Choroid plexus epithelial cell (primary cell): Measurements from ENCODE around the gene CLDN15.
A peak's percentile ranks its signal among the peaks of the same experiment; 100 is the strongest.

Experiments used
- DNase-seq: peaks from one replicate; pipeline ENCODE4 v3.0.0-alpha.2; 2010; ENCODE audit warnings: low read depth
- H3K4me3 ChIP-seq: 2 replicates; pipeline ENCODE4 v1.5.1; 2011; ENCODE audit warnings: low read depth, mild to moderate bottlenecking, control low read depth, low read length, moderate library complexity
- TF ChIP-seq, protein P1 (sequence below): conservative IDR thresholded peaks from 2 replicates; pipeline ENCODE4 v1.5.1; 2011; ENCODE audit warnings: low read depth, mild to moderate bottlenecking, control low read depth, inconsistent platforms, low read length, moderate library complexity

The CLDN15 gene

DNA sequence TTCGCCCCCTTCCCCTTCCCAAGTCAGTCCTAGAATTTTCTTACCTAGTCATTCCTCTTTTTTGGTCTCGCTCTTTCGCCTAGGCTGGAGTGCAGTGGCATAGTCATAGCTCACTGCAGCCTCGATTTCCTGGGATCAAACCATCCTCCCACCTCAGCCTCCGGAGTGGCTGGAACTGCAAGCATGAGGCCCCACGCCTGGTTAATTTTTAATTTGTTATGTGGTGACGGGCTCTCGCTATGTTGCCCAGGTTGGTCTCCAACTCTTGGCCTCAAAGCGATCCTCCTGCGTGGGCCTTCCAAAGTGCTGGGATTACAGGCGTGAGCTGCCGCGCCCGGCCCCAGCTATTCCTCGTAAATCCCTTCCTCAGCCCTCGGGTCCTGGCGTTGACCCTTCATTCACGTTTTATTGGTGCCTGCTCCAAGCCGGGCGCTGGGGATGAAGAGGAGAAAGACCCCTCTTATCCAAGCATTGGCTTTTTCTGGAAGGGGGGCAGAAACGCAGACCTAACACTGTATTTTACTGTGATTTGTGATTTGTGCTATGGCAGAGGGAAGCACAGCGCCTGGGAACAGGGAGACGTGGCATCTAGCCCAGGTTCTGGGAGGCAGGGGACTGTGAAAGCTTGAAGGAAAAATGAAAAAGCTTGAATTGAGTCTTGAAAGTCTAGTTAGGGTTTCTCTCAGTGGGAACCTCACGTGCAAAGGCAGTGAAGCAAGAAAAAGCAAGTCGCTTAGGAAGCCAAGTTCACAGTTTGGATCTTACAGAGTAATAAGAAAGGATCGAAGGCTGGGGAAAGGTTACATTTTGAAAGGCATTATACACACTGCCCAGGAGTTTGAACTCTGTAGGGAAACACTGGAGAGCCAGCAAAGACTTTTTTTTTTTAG lies 19.1 kb downstream of the CLDN15 start:
- TF ChIP-seq, protein P1, sequence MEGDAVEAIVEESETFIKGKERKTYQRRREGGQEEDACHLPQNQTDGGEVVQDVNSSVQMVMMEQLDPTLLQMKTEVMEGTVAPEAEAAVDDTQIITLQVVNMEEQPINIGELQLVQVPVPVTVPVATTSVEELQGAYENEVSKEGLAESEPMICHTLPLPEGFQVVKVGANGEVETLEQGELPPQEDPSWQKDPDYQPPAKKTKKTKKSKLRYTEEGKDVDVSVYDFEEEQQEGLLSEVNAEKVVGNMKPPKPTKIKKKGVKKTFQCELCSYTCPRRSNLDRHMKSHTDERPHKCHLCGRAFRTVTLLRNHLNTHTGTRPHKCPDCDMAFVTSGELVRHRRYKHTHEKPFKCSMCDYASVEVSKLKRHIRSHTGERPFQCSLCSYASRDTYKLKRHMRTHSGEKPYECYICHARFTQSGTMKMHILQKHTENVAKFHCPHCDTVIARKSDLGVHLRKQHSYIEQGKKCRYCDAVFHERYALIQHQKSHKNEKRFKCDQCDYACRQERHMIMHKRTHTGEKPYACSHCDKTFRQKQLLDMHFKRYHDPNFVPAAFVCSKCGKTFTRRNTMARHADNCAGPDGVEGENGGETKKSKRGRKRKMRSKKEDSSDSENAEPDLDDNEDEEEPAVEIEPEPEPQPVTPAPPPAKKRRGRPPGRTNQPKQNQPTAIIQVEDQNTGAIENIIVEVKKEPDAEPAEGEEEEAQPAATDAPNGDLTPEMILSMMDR, result no peak
- peak; percentile 30 for DNase-seq
- H3K4me3 ChIP-seq, result peak overlapping the region; percentile 74

DNA sequence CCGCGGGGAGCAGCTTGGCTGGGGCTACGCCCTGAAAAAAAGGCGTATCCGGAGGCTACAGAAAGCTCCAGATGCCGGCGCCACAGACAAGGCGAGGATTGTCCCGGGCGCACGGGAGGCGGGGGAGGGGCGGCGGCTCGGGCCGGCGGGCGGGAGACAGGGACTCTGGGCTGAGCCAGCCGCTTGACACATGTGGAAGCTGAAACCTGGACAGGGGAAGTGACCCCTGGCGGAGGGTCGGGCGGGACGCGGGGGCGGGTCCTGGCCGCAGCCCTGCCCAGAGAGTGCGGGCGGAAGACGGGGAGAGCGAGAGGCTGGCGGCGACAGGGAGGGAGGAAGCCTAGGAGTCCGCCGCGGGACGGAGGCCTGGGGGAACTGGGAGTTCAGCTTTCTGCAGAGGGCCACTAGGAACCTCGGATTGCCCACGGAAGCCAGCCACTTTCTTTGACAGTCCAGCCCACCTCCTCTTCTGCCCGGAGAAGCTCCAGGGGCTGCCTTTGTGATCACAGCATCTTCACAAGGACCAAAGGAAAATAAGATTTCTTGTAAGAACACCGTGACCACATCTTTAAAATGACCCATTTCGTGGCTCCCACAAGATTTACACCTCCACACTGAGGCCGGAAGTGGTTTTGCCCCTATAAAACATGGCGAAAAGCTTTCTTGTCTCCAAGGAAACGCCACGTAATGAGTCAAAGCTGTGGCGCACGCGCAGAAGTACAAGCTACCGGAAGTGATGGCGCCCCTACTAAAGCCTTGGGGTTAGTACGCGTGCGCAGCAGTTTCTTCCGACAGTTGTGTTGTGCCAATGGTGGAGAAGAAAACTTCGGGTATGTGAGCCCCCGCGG lies 20.0 kb downstream of the CLDN15 start, which contains the start of the genes PLOD3 and ZNHIT1:
Gene PLOD3 (minus strand): TSS at position 194 of the 848 bp plus-strand sequence. CDS start 307 bp downstream, outside the sequence.
Gene ZNHIT1 (plus strand): TSS at position 778 of the 848 bp plus-strand sequence. CDS start 31 bp downstream, at position 809.
- DNase-seq, result peak; percentile 99
- TF ChIP-seq, protein P1, result no peak
- peak within 1 kb of the TSS; percentile 74 for H3K4me3 ChIP-seq

DNA sequence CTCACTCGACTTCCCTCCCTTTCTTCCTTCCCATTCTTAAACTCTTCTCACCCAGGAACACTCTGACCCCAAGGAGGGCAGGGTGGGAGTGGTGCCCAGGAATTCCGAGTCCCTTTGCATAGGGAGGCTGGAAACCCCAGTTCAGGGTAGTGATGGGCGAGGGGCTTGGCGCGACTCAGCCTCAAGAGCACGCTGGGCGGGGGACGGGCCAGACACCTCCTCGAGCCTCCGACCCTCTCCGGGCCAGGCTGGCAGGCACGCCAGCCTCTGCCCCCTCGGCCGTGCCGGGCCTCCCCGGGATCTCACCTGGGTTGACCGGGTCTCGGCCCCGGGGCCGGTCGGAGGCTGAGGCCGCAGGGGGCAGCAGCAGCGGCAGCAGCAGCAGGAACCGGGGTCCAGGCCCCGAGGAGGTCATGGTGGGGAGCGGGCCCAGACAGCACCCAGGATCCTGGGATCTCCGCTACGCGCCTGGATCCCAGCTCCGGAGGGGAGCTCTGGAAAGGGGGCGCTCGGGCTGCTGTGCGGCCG lies 20.7 kb downstream of the CLDN15 start:
- no peak for DNase-seq
- TF ChIP-seq, protein P1, result no peak
- H3K4me3 ChIP-seq, result peak overlapping the region; percentile 74

DNA sequence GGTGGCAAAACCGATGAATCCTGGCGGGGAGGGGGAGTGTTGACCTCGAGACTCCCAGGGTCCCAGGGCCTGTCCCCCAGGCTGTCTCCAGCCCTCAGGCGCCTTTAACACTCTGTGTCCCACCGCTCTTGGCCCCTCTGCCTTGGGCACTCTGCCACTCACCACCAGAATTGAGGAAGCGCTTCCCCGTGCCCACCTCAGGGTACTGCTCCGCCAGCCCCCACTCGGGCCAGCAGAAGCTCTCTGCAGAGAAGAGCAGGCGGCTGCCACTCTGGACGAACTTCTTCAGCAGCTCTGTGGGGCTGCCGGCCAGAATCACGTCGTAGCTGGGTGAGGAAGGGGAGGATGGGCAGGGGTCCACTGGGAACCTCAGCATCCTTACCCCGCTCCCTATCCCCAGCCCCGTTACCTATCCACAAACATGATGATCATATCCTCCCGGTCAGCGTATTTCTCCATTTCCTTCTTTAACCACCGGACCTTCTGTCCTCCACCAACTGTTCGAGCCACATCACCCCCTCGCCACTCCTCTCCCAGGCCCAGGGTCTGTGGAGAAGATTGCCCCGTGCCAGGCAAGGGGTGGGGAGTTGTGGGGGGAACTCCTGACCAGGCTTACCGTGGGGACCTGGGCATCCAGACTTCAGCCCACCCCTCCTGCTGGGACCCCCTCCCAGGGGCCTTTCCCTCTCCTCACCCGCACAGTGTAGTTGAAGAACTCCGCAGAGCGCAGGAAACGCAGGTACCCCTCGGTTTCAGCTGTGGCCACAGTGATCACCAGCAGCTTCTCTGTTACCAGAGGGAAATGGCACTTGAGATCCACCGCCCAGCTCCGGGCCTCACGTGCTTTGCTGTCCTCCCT lies 21.4 kb downstream of the CLDN15 start:
- peak; percentile 40 for DNase-seq
- peak overlapping the region; percentile 74 for H3K4me3 ChIP-seq
- TF ChIP-seq, protein P1, result no peak

DNA sequence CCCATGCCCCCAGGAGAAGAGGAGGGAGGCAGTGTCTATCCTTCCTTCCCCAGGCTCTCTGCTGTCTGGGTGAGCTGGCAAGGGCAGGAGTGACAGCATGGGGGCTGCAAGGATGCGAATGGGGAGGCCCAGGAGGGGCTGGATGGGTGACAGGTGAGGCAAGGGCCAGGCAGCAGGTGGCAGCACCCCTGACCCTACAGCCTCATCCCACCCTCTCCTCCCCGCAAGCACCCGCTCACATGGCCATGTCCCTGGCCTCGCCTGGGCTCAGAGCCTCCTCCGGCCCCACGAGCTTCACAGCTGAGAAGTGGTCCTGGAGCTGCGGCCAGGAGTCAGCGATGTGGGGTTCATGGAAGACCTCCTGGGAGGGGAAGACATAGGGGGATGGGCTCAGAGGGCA lies 25.6 kb downstream of the CLDN15 start:
- DNase-seq, result no peak
- TF ChIP-seq, protein P1, result no peak
- H3K4me3 ChIP-seq, result no peak overlapping the region

DNA sequence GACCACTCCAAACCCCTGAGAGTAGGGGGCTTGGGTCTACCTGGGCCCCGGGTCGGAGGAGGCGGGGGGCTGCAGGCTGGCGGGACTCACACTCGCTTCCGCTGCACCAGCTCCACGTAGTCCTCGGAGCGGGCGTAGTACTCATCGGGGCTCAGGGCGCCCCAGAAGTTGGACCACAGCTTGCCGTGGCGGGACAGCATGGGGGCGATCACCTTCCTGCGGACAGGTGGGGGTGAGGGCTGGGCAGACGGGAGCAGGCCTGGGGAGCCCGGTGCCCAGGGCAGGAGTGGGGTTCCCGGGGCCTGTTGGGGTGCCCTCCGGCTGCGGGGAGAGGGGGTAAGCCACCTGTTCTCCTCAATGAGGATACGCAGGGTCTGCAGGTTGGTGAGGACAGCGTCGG lies 26.1 kb downstream of the CLDN15 start:
- DNase-seq, result no peak
- H3K4me3 ChIP-seq, result no peak overlapping the region
- TF ChIP-seq, protein P1, result no peak
